Stimulated activated naive CD8-positive, alpha-beta T cell treated with anti-CD3 and anti-CD28 coated beads, Interleukin-15, Interleukin-2, amounts not matched to agents 100 ng/mL and 50 ng/mL, for 24 hours (primary cell): Measurements from ENCODE around the gene YRDC.
A peak's percentile ranks its signal among the peaks of the same experiment; 100 is the strongest.
"Not testable (repeated sequence)": the region's sequence is repeated elsewhere in the genome, so short reads cannot be mapped to it uniquely, and the experiment has no call there.

ENCODE experiments used
- H3K27ac Mint-ChIP-seq: one replicate; pipeline ENCODE4 v1.8.0; 2021; ENCODE audit warnings: mild to moderate bottlenecking, mixed read lengths
- H3K27me3 Mint-ChIP-seq: one replicate; pipeline ENCODE4 v1.8.0; 2021; ENCODE audit warnings: mixed read lengths
- H3K36me3 Mint-ChIP-seq: one replicate; pipeline ENCODE4 v1.8.0; 2021; ENCODE audit warnings: low read depth, mixed read lengths
- H3K4me1 Mint-ChIP-seq: one replicate; pipeline ENCODE4 v1.8.0; 2021; ENCODE audit warnings: low read depth, mixed read lengths
- H3K4me3 Mint-ChIP-seq: one replicate; pipeline ENCODE4 v1.8.0; 2021; ENCODE audit warnings: mild to moderate bottlenecking, mixed read lengths
- H3K9me3 Mint-ChIP-seq: one replicate; pipeline ENCODE4 v1.8.0; 2021; ENCODE audit warnings: mixed read lengths

Gene YRDC

DNA sequence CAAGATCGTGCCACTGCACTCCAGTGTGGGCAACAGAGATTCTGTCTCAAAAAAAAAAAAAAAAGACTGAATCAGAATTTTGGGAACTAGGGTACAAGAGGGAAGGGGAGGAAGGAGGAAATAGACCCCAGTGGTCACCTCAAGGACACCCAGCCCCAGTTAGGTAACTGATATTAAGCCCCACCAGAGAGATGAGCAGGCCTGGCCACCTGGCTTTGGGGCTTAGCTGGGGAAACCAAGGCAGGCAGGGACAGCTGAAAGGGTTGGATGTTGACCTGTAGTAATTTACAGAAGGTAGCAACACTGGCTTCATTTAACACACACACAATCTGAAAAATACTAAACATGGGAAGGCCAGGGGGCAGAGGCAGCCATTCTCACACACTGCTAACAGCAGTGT is 5.6 kb downstream of the YRDC start:
- Mint-ChIP-seq H3K27ac (no peak overlapping the region), H3K4me3 (no peak overlapping the region), H3K36me3 (peaks cover 86% of the 10 kb centered on the region), H3K9me3 (no peaks in the 10 kb centered on the region), H3K27me3 (no peaks in the 10 kb centered on the region), H3K4me1 (peaks cover 22% of the 10 kb centered on the region)

DNA sequence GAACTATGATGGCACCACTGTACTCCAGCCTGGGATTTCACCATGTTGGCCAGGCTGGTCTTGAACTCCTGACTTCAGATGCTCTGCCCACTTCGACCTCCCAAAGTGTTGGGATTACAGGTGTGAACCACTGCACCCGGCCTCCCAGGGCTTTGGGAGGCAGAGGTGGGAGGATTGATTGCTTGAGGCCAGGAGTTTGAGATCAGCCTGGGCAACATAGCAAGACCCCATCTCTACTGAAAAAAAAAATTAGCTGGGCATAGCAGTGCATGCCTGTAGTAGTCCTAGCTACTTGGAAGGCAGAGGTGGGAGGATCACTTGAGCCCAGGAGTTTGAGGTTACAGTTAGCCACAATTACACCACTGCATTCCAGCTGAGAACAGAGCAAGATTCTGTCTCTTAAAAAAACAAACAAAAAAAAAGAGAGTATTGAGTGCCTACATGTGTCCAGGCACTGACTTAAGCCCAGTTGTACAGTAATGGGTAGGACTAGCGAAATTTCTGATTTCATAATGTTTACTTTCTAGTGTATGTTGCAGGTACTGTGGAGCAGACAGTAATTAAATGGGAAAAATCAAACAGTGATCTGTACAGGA is 10.2 kb downstream of the YRDC start:
- Mint-ChIP-seq H3K27me3 (peaks cover 6% of the 10 kb centered on the region), H3K4me1 (peaks cover 26% of the 10 kb centered on the region), H3K4me3 (no peak overlapping the region), H3K36me3 (peaks cover 40% of the 10 kb centered on the region), H3K9me3 (no peaks in the 10 kb centered on the region), H3K27ac (no peak overlapping the region)

- no peaks in the 10 kb centered on the region for H3K9me3 Mint-ChIP-seq
- peaks cover 26% of the 10 kb centered on the region for H3K4me1 Mint-ChIP-seq
- peaks cover 22% of the 10 kb centered on the region for H3K36me3 Mint-ChIP-seq
- H3K4me3 Mint-ChIP-seq, result peak overlapping the region; percentile 63
- H3K27me3 Mint-ChIP-seq, result peaks cover 27% of the 10 kb centered on the region
- H3K27ac Mint-ChIP-seq, result no peak overlapping the region
These were observed 12.5 kb downstream of the YRDC start for GRCh38 chr1:37795340-37796125.

DNA sequence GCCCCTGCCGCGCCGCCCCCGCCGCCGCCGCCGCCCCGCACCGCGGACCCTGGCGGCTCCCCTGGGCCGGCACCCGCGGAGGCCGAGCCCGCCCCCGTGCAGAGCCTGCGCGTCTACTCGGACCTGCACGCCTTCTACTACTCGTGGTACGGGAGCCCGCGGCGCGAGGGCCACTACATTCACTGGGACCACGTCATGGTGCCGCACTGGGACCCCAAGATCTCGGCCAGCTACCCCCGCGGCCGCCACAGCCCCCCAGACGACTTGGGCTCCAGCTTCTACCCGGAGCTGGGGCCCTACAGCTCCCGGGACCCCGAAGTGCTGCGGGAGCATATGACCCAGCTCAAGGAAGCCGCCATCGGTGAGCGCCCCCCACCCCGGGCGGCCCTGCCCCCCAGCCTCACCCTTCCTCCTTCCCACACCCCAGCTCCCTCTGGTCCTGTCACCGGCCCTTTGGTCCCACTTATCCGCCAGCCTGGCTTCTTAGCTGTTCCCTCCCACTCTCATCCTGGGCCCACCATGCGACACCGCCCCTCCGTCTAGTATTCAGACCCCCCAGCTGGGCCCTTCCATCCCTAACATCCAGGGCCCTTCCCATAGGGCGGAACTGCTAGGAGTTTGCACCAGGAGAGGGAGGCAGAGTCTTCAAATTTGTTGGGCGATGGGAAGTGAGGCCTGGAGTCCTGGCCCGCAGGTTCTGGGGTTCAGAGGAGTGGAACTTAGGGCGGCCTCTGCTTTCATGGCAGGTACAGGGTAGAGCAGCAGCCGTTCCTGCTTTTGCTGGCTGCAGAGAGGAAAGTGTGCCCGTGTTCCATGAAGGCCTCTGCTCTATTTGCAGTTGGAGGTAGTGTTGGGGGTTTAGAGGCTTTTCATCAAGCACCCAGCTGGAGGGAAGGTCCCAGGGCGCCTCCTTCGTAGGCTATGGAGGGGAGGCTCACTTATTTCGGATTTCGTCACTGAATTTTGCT is 13.4 kb downstream of the YRDC start:
- peaks cover 33% of the 10 kb centered on the region for H3K27me3 Mint-ChIP-seq
- no peaks in the 10 kb centered on the region for H3K9me3 Mint-ChIP-seq
- peaks cover 26% of the 10 kb centered on the region for H3K4me1 Mint-ChIP-seq
- H3K36me3 Mint-ChIP-seq, result peaks cover 14% of the 10 kb centered on the region
- no peak overlapping the region for H3K27ac Mint-ChIP-seq
- peak overlapping the region; percentile 63 for H3K4me3 Mint-ChIP-seq

DNA sequence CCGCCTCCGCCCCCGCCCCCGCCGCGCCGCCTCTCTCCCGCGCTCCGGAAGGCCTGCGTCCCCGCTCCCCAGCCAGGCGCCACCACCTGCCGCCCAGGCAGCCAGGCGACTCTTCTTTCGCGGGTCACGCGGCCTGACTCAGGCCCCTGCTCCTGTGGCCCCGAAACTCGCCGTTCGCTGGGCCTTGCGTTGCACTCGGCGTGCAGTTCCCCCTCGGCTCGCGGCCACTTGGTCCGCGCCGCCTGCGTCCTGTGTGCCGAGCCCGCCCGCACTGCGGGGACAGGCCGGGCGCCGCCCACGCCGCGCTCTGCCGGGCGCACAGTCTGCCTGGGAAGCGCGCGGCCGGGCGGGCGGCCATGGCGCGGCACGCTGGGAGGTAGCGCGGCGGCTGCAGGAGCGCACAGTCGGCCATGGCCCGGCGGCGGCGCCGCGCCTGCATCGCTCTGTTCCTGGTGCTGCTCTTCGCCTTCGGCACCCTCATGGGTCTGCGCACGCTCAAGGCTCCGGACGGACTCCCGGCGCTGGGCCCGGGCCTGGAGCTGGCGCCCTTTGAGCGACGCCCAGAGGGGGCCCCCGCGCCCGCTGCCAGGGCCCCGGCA is 14.1 kb downstream of the YRDC start, which contains the start of gene MANEAL:
Gene MANEAL, plus strand, starts transcription at position 75 of the 599 bp plus-strand sequence. Its CDS starts 336 bp downstream, at position 411.
- H3K9me3 Mint-ChIP-seq, result no peaks in the 10 kb centered on the region
- peaks cover 26% of the 10 kb centered on the region for H3K4me1 Mint-ChIP-seq
- peaks cover 7% of the 10 kb centered on the region for H3K36me3 Mint-ChIP-seq
- H3K27ac Mint-ChIP-seq, result no peak within 1 kb of the TSS
- H3K27me3 Mint-ChIP-seq, result peaks cover 34% of the 10 kb centered on the region
- peak within 1 kb of the TSS; percentile 63 for H3K4me3 Mint-ChIP-seq

DNA sequence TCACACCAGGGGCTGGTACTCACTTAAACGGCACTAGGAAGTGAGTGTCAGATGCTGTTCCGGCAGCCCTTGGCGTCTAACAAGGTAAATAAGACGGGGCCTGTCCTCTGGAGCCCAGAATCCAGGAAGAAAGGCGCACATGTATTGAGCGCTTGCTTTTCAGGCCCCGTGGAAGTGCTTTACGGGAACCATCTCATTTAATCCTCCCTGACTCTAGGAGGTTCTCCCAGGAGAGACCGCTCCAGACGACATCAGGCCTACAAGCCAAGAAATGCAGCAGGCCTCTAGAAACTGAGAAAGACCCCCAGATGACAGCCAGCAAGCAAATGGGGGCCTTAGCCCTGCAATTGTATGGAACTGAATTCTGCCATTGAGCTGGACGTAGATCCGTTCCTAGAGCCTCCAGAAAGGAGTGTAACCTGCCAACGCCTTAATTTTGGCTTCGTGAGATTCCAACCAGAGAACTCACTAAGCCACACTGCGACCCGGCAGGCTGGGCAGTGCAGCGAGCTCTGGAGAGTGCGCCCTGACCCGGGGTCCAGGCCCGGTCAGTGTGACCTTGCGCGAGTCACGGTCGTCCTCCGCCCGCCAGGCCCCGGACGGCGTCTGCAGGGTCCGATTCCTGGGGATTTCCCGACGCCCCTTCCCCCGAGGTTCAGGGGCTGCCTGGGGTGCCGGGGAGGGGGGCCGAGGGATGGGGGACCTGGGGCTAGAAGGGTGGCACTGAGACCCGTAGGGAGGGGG is 14.9 kb downstream of the YRDC start:
- Mint-ChIP-seq H3K4me1 (peaks cover 26% of the 10 kb centered on the region), H3K36me3 (peaks cover 2% of the 10 kb centered on the region), H3K27me3 (peaks cover 41% of the 10 kb centered on the region), H3K4me3 (peak overlapping the region; percentile 23), H3K27ac (no peak overlapping the region), H3K9me3 (no peaks in the 10 kb centered on the region)

GRCh38 chr1:37782491-37782890 is 25.5 kb downstream of the YRDC start:
- Mint-ChIP-seq H3K36me3 (no peaks in the 10 kb centered on the region), H3K27ac (no peak overlapping the region), H3K4me1 (peaks cover 2% of the 10 kb centered on the region), H3K4me3 (no peak overlapping the region), H3K9me3 (no peaks in the 10 kb centered on the region), H3K27me3 (peaks cover 25% of the 10 kb centered on the region)

- Mint-ChIP-seq H3K36me3 (no peaks in the 10 kb centered on the region), H3K4me1 (peaks cover 11% of the 10 kb centered on the region), H3K27ac (no peak overlapping the region), H3K9me3 (no peaks in the 10 kb centered on the region), H3K4me3 (no peak overlapping the region), H3K27me3 (peaks cover 11% of the 10 kb centered on the region)
These were observed 29.4 kb downstream of the YRDC start for GRCh38 chr1:37778654-37779053.

DNA sequence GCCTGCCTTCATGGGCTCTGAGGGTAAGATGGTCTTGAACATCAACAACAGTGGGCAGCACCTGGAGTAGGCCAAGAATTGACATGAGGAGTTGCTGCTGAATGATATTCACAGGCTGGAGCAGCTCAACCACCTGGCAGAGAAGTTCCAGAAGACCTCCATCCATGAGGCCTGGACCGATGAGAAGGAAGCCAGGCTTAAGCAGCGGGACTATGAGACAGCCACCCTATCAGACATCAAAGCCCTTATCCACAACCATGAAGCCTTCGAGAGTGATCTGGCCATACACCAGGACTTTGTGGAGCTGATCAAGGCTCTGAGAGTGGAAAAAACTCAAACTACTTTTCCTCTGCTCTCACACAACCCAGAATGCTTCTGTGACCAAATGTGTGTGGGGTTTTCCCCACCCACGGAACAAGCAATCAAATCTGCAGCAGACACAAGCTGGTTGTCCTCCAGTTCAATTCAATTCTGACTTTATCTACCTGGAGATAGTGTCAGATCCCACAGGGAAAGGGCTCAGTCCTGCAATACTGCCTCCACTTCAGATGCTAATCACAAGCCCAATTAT is 31.0 kb downstream of the YRDC start:
- peak overlapping the region; percentile 58 for H3K27ac Mint-ChIP-seq
- peaks cover 11% of the 10 kb centered on the region for H3K4me1 Mint-ChIP-seq
- H3K36me3 Mint-ChIP-seq, result no peaks in the 10 kb centered on the region
- H3K27me3 Mint-ChIP-seq, result peaks cover 15% of the 10 kb centered on the region
- H3K4me3 Mint-ChIP-seq, result no peak overlapping the region
- no peaks in the 10 kb centered on the region for H3K9me3 Mint-ChIP-seq

DNA sequence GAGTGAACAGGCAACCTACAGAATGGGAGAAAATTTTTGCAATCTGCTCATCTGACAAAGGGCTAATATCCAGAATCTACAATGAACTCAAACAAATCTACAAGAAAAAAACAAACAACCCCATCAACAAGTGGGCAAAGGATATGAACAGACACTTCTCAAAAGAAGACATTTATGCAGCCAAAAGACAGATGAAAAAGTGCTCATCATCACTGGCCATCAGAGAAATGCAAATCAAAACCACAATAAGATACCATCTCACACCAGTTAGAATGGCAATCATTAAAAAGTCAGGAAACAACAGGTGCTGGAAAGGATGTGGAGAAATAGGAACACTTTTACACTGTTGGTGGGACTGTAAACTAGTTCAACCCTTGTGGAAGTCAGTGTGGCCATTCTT is 36.6 kb downstream of the YRDC start:
- not testable (repeated sequence) for H3K36me3 Mint-ChIP-seq, H3K9me3 Mint-ChIP-seq, H3K27ac Mint-ChIP-seq, H3K4me3 Mint-ChIP-seq, H3K4me1 Mint-ChIP-seq
- H3K27me3 Mint-ChIP-seq, result peaks cover 46% of the 10 kb centered on the region

DNA sequence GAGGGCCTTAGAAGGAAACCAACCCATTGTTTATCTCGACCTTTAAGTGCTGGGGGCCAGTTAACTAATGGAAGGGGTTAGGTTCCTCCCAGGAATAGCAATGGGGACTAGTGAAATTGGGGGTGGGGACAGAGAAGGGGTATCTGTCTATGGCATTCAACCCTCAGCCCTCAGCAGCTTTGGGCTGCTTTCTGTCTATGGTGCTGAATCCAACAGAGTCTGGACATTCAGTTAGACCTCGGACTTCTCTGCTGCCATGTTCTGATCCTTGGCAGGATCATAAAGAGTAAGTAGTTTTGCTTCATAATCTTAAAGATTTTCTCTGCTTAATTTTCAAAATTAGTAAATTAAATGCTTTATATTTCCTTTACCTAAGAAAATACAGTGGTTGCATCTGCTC is 40.5 kb downstream of the YRDC start:
- Mint-ChIP-seq H3K36me3 (no peaks in the 10 kb centered on the region), H3K27ac (no peak overlapping the region), H3K4me3 (no peak overlapping the region), H3K27me3 (peaks cover 80% of the 10 kb centered on the region), H3K4me1 (peaks cover 8% of the 10 kb centered on the region), H3K9me3 (no peaks in the 10 kb centered on the region)

GRCh38 chr1:37765916-37766664 is 41.9 kb downstream of the YRDC start:
- Mint-ChIP-seq H3K27ac (no peak overlapping the region), H3K36me3 (no peaks in the 10 kb centered on the region), H3K27me3 (peaks cover 86% of the 10 kb centered on the region), H3K9me3 (no peaks in the 10 kb centered on the region), H3K4me1 (peaks cover 8% of the 10 kb centered on the region), H3K4me3 (peak overlapping the region; percentile 48)

DNA sequence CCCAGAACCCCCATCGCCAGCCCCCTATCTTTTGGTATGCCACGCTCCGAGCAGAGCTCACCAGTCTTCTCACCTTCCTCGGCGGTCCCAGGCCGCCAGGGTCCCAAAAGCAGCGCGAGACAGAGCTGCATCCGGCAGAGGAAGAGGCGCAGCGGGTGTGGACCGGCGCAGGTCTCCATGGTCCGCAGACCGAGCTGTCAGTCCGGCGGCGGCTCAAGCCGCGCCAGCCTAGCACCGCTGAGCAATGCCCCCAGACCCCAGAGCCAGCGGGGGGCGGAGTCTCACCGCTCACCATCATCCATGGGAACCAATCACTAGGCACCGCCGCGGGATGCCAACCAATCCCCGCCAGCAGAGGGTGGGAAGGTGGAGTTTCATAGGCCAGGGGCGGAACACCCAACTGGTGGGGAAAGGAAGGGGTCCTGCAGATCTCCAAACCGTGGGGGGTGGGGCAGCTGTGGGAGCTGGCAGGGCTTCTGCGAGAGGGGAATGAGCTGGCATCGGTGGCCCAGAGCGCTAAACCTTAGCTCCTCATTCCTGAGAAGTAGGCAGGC is 43.0 kb downstream of the YRDC start, which contains the start of gene EPHA10:
Gene EPHA10, minus strand, starts transcription at position 233 of the 554 bp plus-strand sequence. Its CDS starts 54 bp downstream, at position 179.
- Mint-ChIP-seq H3K27ac (no peak within 1 kb of the TSS), H3K4me3 (peak within 1 kb of the TSS; percentile 48), H3K27me3 (peaks cover 76% of the 10 kb centered on the region), H3K36me3 (no peaks in the 10 kb centered on the region), H3K4me1 (peaks cover 8% of the 10 kb centered on the region), H3K9me3 (no peaks in the 10 kb centered on the region)
